ENCODE results near the gene C4orf33. TPM values are rescaled to one million over a fixed set of nuclear protein-coding genes. Genes with fewer than 3 reads are reported as not detected.
A peak's percentile ranks its signal among the peaks of the same experiment; 100 is the strongest.
"Not testable (repeated sequence)": the region's sequence is repeated elsewhere in the genome, so short reads cannot be mapped to it uniquely, and the experiment has no call there.

Gene C4orf33
- total and polyA plus RNA-seq, 5 donors, result 6.1 to 7.2 (median 6.5) TPM

DNA sequence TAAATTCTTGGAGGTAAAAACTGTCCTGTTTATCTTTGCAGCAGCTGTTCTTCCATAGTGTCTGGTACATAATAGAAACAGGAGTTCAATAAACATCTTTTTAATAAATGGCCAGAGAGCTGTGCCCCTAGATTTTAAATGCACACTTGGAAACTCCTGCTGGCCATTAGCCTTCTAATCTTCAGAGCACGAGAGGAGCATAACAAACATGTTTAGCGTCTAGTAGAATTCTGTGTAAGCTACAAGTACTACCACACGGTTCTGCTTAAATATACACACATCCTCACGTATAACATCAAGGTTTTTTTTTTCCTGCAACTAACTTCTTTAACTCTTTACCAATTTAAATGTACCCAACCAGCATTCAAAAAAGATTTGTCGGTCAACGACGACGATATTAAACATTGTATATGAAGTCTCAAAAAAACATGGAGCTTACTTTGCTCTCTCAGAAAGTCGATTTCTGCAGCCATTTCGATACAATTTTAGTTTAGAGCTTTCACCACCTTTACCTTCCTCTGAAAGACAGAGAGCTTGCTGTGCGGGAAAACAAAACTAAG is 3.2 kb upstream of the C4orf33 start:
- peak overlapping the region; percentile 87 for H3K27ac ChIP-seq (ENCODE audit: low read length)
- ATAC-seq, result no peak
- no peaks in the 10 kb centered on the region for H3K9me3 ChIP-seq (ENCODE audit: control insufficient read depth, low read length)
- under 1% methylated on average over 11 of the region's 11 CpGs for WGBS
- intact Hi-C loops (cut with DNase I), result no loop called here
- no peak for DNase-seq
- peak overlapping the region; percentile 65 for H3K4me3 ChIP-seq (ENCODE audit: low read length)
- peaks cover 3% of the 10 kb centered on the region for H3K4me1 ChIP-seq (ENCODE audit: control insufficient read depth, insufficient read depth, low read length)
- H3K27me3 ChIP-seq (ENCODE audit: control insufficient read depth, insufficient read depth), result no peaks in the 10 kb centered on the region

DNA sequence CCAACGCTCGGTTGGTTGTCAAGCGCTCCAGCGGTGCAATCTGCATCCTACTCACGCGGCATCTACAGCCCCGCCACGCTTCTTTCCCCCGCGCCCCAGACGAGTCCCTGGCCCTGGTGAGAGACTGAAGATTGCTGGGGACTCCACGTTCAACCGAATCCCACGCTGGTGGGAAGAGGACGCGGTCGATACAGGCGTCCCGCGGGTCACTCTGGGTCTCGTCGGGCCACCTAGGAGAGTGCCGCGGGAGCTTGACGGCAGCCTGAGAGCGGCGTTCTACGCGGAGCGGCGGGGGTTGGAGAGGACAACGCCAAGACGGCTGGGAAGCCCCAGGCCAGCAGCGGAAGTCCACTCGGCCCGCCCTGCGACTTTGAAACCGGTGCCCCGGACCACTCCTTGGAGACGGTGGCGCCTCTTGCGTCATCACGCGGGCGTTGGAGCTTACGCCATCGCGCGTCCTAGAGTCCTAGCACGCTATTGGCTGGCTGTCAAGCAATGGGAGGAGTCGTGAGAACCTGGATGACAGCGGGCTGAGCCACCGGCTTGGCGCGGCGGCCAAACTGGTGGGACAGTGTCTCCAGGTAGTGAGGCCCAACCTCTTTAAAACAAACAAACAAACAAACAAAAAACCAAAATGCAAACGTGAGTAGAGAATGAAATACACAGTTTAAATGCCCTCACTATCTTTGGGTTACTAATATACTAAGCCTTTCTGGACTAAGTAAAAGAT is 2.6 kb upstream of the C4orf33 start, which contains the start of gene SCLT1:
Gene SCLT1 (minus strand): TSS at position 349 of the 730 bp plus-strand sequence. CDS start 436 bp downstream, outside the sequence.
- intact Hi-C loops (cut with DNase I), result no loop called here
- H3K4me1 ChIP-seq (ENCODE audit: control insufficient read depth, insufficient read depth, low read length), result peaks cover 3% of the 10 kb centered on the region

DNA sequence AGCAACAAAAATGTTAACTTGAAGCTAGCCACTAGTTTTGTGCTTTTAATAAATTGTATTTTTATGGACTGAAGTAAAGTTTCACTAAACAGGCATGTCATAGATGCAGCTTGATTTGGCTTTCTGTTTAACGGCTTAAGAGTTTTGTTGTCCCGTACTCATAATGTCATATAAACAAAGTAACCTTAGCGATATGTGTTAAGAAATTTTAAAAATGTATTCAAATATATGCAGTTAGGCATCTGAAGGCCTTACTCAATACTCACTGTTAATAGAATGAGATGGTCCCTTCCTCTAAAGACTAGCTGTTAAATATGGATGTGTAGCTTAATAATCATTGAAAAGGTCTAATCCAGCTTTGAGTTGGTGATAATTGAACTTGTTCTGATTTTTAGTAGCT is 1.6 kb upstream of the C4orf33 start:
- Histone ChIP-seq H3K27ac (ENCODE audit: low read length) (no peak overlapping the region), H3K4me3 (ENCODE audit: low read length) (peak overlapping the region; percentile 65), H3K4me1 (ENCODE audit: control insufficient read depth, insufficient read depth, low read length) (peaks cover 3% of the 10 kb centered on the region), H3K9me3 (ENCODE audit: control insufficient read depth, low read length) (no peaks in the 10 kb centered on the region), H3K27me3 (ENCODE audit: control insufficient read depth, insufficient read depth) (no peaks in the 10 kb centered on the region)
- ATAC-seq (no peak), DNase-seq (no peak)
- intact Hi-C loops (cut with DNase I), result no loop called here
- WGBS, result 72% methylated on average over 3 of the region's 3 CpGs

More for the DNA sequence above, 2.6 kb upstream of the C4orf33 start, which contains the start of gene SCLT1:
- Histone ChIP-seq H3K4me3 (ENCODE audit: low read length) (peak within 1 kb of the TSS; percentile 65), H3K27ac (ENCODE audit: low read length) (peak within 1 kb of the TSS; percentile 87), H3K9me3 (ENCODE audit: control insufficient read depth, low read length) (no peaks in the 10 kb centered on the region), H3K27me3 (ENCODE audit: control insufficient read depth, insufficient read depth) (no peaks in the 10 kb centered on the region)
- under 1% methylated on average over 57 of the region's 57 CpGs for WGBS
- DNase-seq (peak; percentile 99 to 100 (median 100)), ATAC-seq (peak; percentile 100)

DNA sequence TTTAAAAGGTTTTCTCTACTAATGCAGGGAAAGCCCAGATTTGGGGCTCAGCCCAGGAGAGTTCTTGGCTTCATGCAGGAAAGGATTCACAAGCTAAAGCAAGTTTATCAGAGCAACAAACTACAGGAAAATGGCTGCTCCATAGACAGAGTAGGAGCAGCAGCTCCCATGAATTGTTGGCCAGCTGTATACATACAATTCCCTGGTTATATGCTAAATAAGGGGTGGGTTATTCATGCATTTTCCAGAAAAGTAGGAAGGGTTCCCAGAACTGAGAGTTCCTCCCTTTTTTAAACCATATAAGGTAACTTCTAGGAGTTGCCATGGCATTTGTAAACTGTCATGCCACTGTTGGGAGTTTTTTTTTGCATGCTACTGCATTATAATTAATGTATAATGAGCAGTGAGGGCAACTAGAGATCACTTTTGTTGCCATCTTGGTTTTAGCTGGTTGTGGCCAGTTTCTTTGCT is 2.6 kb downstream of the C4orf33 start:
- ATAC-seq (no peak), DNase-seq (no peak)
- H3K27ac ChIP-seq (ENCODE audit: low read length), result no peak overlapping the region
- intact Hi-C loops (cut with DNase I), result no loop called here
- no peak overlapping the region for H3K4me3 ChIP-seq (ENCODE audit: low read length)
- H3K27me3 ChIP-seq (ENCODE audit: control insufficient read depth, insufficient read depth), result no peaks in the 10 kb centered on the region
- no peaks in the 10 kb centered on the region for H3K9me3 ChIP-seq (ENCODE audit: control insufficient read depth, low read length)
- no peaks in the 10 kb centered on the region for H3K4me1 ChIP-seq (ENCODE audit: control insufficient read depth, insufficient read depth, low read length)

DNA sequence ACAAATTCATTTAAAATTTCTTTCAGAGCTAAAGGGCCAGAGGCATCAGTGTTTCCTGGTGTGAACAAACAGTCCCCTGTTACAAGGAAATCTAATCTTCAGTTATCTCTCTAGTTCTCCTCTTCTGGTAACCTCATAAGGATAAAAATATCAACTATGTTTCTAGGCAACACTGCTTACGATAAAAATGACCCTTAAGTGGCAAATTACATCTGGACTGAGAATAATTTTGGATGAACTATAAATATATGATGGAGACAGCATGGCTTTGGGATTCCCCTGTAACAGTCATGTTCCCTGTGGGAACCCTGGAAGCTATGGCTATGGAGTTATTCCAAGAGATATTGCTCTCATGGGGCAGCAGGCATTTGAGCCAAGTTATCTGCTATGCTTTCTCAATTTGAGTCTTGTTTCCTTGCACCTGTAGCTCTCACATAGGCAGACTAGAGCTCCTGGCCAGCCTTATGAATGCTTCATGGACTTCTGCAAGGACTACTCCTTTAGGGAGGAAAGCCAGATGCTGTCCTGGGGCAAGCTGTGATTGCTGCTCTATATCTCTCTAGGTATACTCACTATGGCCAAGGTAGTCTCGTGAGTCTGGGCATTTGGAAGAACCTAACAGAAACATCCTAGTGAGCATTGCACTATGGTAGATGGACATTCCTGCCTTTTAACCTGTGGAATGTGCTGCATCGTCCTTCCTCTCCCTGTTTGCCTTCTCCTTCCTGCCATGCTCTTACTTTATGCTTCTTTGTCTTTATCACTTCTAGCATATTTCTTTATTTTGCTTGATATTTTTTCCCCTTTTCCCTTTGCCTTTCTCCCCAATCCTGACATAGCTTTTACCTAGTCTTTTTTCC is 14.2 kb downstream of the C4orf33 start:
- DNase-seq (no peak), ATAC-seq (peak; percentile 39 to 71)
- intact Hi-C loops (cut with DNase I), result no loop called here
- H3K27me3 ChIP-seq (ENCODE audit: control insufficient read depth, insufficient read depth), result no peaks in the 10 kb centered on the region
- no peak overlapping the region for H3K4me3 ChIP-seq (ENCODE audit: low read length)
- no peaks in the 10 kb centered on the region for H3K9me3 ChIP-seq (ENCODE audit: control insufficient read depth, low read length)
- no peak overlapping the region for H3K27ac ChIP-seq (ENCODE audit: low read length)
- H3K4me1 ChIP-seq (ENCODE audit: control insufficient read depth, insufficient read depth, low read length), result peaks cover 3% of the 10 kb centered on the region
- WGBS, result 53% methylated on average over 3 of the region's 3 CpGs

DNA sequence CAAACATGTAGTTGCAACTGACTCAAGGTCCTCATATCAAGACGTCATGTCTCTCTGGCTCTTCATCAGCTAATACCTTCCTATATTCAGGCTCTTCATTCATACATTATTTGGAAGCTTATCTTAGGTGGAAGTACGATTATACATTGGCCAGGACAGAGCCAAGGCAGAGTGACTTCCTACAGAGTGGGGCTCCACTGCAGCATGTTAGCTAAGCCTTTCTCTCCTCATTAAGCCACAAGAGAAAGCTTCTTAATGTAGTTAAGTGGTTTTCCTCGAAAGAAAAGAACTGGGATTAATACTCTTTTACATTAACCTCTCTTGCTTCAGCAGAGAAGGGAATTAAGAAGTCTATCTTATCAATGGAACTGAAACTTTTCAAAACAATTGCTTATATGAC is 15.0 kb downstream of the C4orf33 start:
- intact Hi-C loops (cut with DNase I), result no loop called here
- WGBS, result 80% methylated on average over 3 of the region's 3 CpGs
- no peak for DNase-seq

DNA sequence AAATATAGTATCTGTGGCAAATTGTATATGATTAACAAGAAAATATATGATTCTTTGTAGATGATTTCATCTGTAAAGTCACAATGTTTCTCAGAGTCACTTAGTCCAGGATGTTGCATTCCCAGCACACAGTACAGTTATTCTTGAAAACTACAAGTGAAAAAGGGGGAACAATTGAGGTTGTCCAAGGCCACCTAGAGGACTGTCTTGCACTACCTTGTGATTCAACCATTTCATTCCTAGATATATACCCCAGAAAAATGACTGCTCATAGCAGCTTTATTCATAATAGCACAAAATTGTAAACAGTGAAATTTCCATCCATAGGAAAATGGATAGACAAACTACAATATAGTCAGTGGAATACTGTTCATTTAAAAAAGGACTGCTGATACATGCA is 16.0 kb downstream of the C4orf33 start:
- ATAC-seq, result no peak
- Histone ChIP-seq H3K4me1 (ENCODE audit: control insufficient read depth, insufficient read depth, low read length) (peaks cover 3% of the 10 kb centered on the region), H3K27ac (ENCODE audit: low read length) (no peak overlapping the region), H3K9me3 (ENCODE audit: control insufficient read depth, low read length) (no peaks in the 10 kb centered on the region), H3K27me3 (ENCODE audit: control insufficient read depth, insufficient read depth) (no peaks in the 10 kb centered on the region), H3K4me3 (ENCODE audit: low read length) (no peak overlapping the region)
- no peak for DNase-seq
- intact Hi-C loops (cut with DNase I), result no loop called here

More for the DNA sequence above, 15.0 kb downstream of the C4orf33 start:
- Histone ChIP-seq H3K27ac (ENCODE audit: low read length) (no peak overlapping the region), H3K4me1 (ENCODE audit: control insufficient read depth, insufficient read depth, low read length) (peaks cover 3% of the 10 kb centered on the region), H3K4me3 (ENCODE audit: low read length) (no peak overlapping the region), H3K9me3 (ENCODE audit: control insufficient read depth, low read length) (no peaks in the 10 kb centered on the region), H3K27me3 (ENCODE audit: control insufficient read depth, insufficient read depth) (no peaks in the 10 kb centered on the region)
- no peak for ATAC-seq

DNA sequence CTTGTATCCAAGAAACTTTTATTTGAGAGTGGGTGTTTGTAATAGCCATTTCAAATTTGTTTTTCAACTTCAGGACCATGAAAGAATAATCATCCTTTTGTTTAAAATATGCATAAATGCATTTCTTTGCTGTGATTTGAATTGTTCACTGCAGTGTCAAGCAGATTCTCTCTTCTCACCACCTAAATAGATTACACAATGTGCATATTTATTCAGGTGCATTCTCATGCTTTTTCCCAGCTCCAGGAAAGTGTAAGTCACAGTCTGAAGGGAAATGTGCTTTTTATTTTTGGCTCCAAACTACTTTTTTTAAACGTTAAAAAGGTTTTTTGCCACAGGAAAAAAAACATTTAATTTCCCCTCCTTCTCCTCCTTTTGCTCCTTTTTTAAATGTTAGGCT is 17.5 kb downstream of the C4orf33 start:
- DNase-seq, result no peak
- Histone ChIP-seq H3K27me3 (ENCODE audit: control insufficient read depth, insufficient read depth) (no peaks in the 10 kb centered on the region), H3K27ac (ENCODE audit: low read length) (no peak overlapping the region), H3K4me3 (ENCODE audit: low read length) (no peak overlapping the region), H3K4me1 (ENCODE audit: control insufficient read depth, insufficient read depth, low read length) (peaks cover 3% of the 10 kb centered on the region), H3K9me3 (ENCODE audit: control insufficient read depth, low read length) (no peaks in the 10 kb centered on the region)
- ATAC-seq, result no peak
- intact Hi-C loops (cut with DNase I), result no loop called here
- 23% methylated on average over 1 of the region's 1 CpG for WGBS

DNA sequence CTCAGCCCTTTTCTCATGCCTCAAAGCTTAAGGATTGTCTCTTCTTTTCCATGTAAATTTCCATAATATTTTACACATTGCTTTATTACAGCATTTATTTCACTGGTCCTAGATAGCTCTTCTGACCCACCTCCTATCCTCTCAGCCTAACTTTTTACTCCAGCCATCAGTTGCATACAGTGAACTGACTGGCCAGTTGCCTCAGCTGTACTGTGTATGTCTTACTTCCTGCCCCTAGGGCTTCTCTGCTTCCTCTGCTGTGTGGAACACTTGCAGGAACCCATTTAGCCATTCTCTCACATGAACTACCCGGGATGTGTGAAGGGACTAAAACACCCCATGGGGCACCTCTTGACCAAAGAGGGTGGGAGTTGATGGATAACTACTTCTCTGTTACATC is 18.0 kb downstream of the C4orf33 start:
- intact Hi-C loops (cut with DNase I), result no loop called here
- WGBS, result 74% methylated on average over 1 of the region's 1 CpG

DNA sequence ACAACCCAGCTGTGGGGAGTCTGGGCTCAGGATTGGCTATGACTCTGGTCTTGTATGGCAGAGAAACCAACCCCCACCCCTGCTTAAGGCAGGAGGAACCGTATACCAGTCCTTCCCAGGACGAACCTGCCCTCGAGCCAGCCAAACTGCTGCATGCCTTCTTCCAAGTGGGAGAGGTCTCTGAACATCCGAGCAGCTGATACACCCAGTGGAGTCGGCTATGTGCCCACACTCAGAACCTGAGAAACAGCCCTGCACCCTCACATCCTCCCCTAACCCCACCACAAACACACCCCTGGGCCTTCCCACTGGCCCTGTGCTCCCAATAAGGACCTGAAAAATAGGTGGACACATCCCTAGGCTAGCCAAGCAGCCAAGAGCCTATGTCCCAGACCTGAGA is 21.8 kb downstream of the C4orf33 start:
- intact Hi-C loops (cut with DNase I), result no loop called here

More for the DNA sequence above, 18.0 kb downstream of the C4orf33 start:
- ATAC-seq (no peak), DNase-seq (no peak)
- peaks cover 3% of the 10 kb centered on the region for H3K4me1 ChIP-seq (ENCODE audit: control insufficient read depth, insufficient read depth, low read length)
- H3K27ac ChIP-seq (ENCODE audit: low read length), result no peak overlapping the region
- no peak overlapping the region for H3K4me3 ChIP-seq (ENCODE audit: low read length)
- H3K9me3 ChIP-seq (ENCODE audit: control insufficient read depth, low read length), result no peaks in the 10 kb centered on the region
- no peaks in the 10 kb centered on the region for H3K27me3 ChIP-seq (ENCODE audit: control insufficient read depth, insufficient read depth)

DNA sequence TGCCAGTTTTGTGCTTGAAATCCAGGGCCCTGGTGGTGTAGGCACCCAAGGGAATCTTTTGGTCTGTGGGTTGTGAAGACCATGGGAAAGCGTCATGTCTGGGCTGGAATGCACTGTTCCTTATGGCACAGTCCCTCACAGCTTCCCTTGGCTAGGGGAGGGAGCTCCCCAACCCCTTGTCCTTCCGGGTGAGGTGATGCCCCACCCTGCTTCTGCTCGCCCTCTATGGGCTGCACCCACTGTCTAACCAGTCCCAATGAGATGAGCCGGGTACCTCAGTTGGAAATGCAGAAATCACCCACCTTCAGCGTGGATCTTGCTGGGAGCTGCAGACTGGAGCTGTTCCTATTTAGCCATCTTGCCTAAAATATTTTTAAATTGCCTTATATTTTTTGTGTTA is 30.7 kb downstream of the C4orf33 start:
- ATAC-seq; intact Hi-C loops (cut with DNase I); H3K27me3 ChIP-seq (ENCODE audit: control insufficient read depth, insufficient read depth); H3K4me1 ChIP-seq (ENCODE audit: control insufficient read depth, insufficient read depth, low read length); H3K27ac ChIP-seq (ENCODE audit: low read length); DNase-seq; H3K9me3 ChIP-seq (ENCODE audit: control insufficient read depth, low read length); H3K4me3 ChIP-seq (ENCODE audit: low read length): not testable (repeated sequence)
- WGBS, result 97% methylated on average over 5 of the region's 5 CpGs

More for the DNA sequence above, 21.8 kb downstream of the C4orf33 start:
- no peak for DNase-seq
- Histone ChIP-seq H3K4me1 (ENCODE audit: control insufficient read depth, insufficient read depth, low read length) (no peaks in the 10 kb centered on the region), H3K27me3 (ENCODE audit: control insufficient read depth, insufficient read depth) (no peaks in the 10 kb centered on the region), H3K27ac (ENCODE audit: low read length) (no peak overlapping the region), H3K4me3 (ENCODE audit: low read length) (no peak overlapping the region), H3K9me3 (ENCODE audit: control insufficient read depth, low read length) (no peaks in the 10 kb centered on the region)
- no peak for ATAC-seq
- WGBS, result 97% methylated on average over 5 of the region's 5 CpGs

All from right cardiac atrium (tissue), 5 donors.